Lung microvascular endothelial cell (primary cell): Measurements from ENCODE around the gene C1QTNF7. TPM values are rescaled to one million over a fixed set of nuclear protein-coding genes. Genes with fewer than 3 reads are reported as not detected.

ENCODE experiments used
- total RNA-seq: library from RNA; depleted of rRNA; stranded (reverse); fragments of >200 nt; gene quantifications from 2 replicates; pipeline ENCODE4 v1.2.1, GENCODE V29; 2014

Gene C1QTNF7
- total RNA-seq, 1 donor from 2014 or later: not detected

Other genes with a start within 250 kb of the C1QTNF7 start
- 2.8 TPM in 2 replicates for gene CC2D2A, start 41.8 kb downstream of the C1QTNF7 start, total RNA-seq
- gene FBXL5, start 227.3 kb downstream of the C1QTNF7 start, total RNA-seq: 68.4 and 97.8 TPM in 2 replicates